GM12875 (cell line): ENCODE results near the gene NPAS2.

Source experiments
- H3K4me3 ChIP-seq: one replicate; pipeline ENCODE4 v1.5.1; 2011; ENCODE audit warnings: low read depth, low read length, control low read depth
- CTCF ChIP-seq: IDR thresholded peaks from 2 replicates; pipeline ENCODE4 v1.5.1; 2011; ENCODE audit warnings: low read depth, mild to moderate bottlenecking, control low read depth, inconsistent platforms, low read length, moderate library complexity, borderline replicate concordance; ENCODE audit not compliant: insufficient read depth

The NPAS2 gene

GRCh38 chr2:101001691-101002561, 182.0 kb downstream of the NPAS2 start, which contains the start of gene RPL31:
TSS of gene RPL31 (plus strand) at chr2:101002289. CDS start at chr2:101002702, 413 bp downstream.
- H3K4me3 ChIP-seq: peak within 1 kb of the TSS; percentile 69
- TF ChIP-seq CTCF: no peak

GRCh38 chr2:101002562-101003277, 182.8 kb downstream of the NPAS2 start:
- no peak for TF ChIP-seq CTCF
- peak overlapping the region; percentile 69 for H3K4me3 ChIP-seq

- TF ChIP-seq CTCF: no peak
- peak overlapping the region; percentile 69 for H3K4me3 ChIP-seq
Measured at GRCh38 chr2:101003278-101003775, 183.4 kb downstream of the NPAS2 start.

GRCh38 chr2:101004620-101005325, 184.8 kb downstream of the NPAS2 start:
- TF ChIP-seq CTCF: no peak
- H3K4me3 ChIP-seq: no peak overlapping the region

GRCh38 chr2:101006065-101006715, 186.3 kb downstream of the NPAS2 start:
- H3K4me3 ChIP-seq: no peak overlapping the region

More at GRCh38 chr2:101006065-101006715, 186.3 kb downstream of the NPAS2 start:
- no peak for TF ChIP-seq CTCF
